HG03064 (cell line): ENCODE measurements around the gene PRKCH.

ENCODE experiments used
- ATAC-seq: cut with Tn5 transposase; IDR thresholded peaks from one replicate; pipeline ENCODE4 v1.9.1; 2021; ENCODE audit warnings: low read depth; ENCODE audit not compliant: unreplicated experiment

Gene PRKCH

GRCh38 chr14:61539631-61540030 lies 218.3 kb downstream of the PRKCH start:
- ATAC-seq = no peak

- no peak for ATAC-seq
These were observed 219.6 kb downstream of the PRKCH start for GRCh38 chr14:61540931-61541330.

GRCh38 chr14:61542848-61543790 lies 221.7 kb downstream of the PRKCH start:
- no peak for ATAC-seq

- no peak for ATAC-seq
These were observed 222.6 kb downstream of the PRKCH start for GRCh38 chr14:61543946-61544345.

- ATAC-seq = no peak
These were observed 223.3 kb downstream of the PRKCH start for GRCh38 chr14:61544448-61545330.

GRCh38 chr14:61545726-61546455 lies 224.5 kb downstream of the PRKCH start:
- ATAC-seq = no peak

GRCh38 chr14:61547186-61548069 lies 226.0 kb downstream of the PRKCH start:
- no peak for ATAC-seq

GRCh38 chr14:61549425-61549824 lies 228.0 kb downstream of the PRKCH start:
- no peak for ATAC-seq

GRCh38 chr14:61551384-61551783 lies 230.0 kb downstream of the PRKCH start:
- ATAC-seq = no peak

GRCh38 chr14:61552241-61552640 lies 230.9 kb downstream of the PRKCH start:
- no peak for ATAC-seq

GRCh38 chr14:61553730-61554641 lies 232.6 kb downstream of the PRKCH start:
- no peak for ATAC-seq

- ATAC-seq = no peak
These were observed 233.9 kb downstream of the PRKCH start for GRCh38 chr14:61555056-61555838.

GRCh38 chr14:61556455-61556854 lies 235.1 kb downstream of the PRKCH start:
- no peak for ATAC-seq

GRCh38 chr14:61557262-61557661 lies 235.9 kb downstream of the PRKCH start:
- ATAC-seq = no peak

GRCh38 chr14:61557854-61558253 lies 236.5 kb downstream of the PRKCH start:
- no peak for ATAC-seq

GRCh38 chr14:61558271-61558670 lies 236.9 kb downstream of the PRKCH start:
- no peak for ATAC-seq

- ATAC-seq = no peak
These were observed 238.3 kb downstream of the PRKCH start for GRCh38 chr14:61559641-61560201.

- ATAC-seq = no peak
These were observed 238.9 kb downstream of the PRKCH start for GRCh38 chr14:61560323-61560722.
